CD4-positive, alpha-beta T cell (primary cell): ENCODE measurements around the gene MON2. TPM values are rescaled to one million over a fixed set of nuclear protein-coding genes. Genes with fewer than 3 reads are reported as not detected.

Experiments
- ATAC-seq: fragments of 200-7000 bp; cut with Tn5 transposase; one replicate; pipeline ENCODE4 v1.10.0; 2022; ENCODE audit warnings: mild to moderate bottlenecking; ENCODE audit not compliant: poor library complexity
- CTCF ChIA-PET: fragments of 350-600 bp; sonication (Branson Sonifier 250); formaldehyde crosslinking; loops from one replicate; lab custom pipeline; 2021; ENCODE audit warnings: antibody characterized with exemption, inconsistent platforms; lab: Charles Lee
- POLR2A ChIA-PET: fragments of 350-600 bp; sonication (Branson Sonifier 250); formaldehyde crosslinking; loops from one replicate; lab custom pipeline; 2021; ENCODE audit warnings: antibody characterized with exemption, inconsistent platforms; lab: Charles Lee
- DNase-seq, 14 experiments: peaks; one replicate each; pipeline ENCODE4 v3.0.0-alpha.2; 2013 to 2020; ENCODE audit warnings: mixed read lengths in 2 of 14
- H3K27ac ChIP-seq, 2 donors: one replicate each; pipeline versions ENCODE4 v1.5.1 to v1.7.0; 2013; ENCODE audit warnings: low read length in 2 of 2, low read depth in 1 of 2, mild to moderate bottlenecking in 1 of 2
- H3K27me3 ChIP-seq, 2 experiments: 1 replicate in 1 of 2; 2 replicates in 1 of 2; pipeline versions ENCODE4 v1.6.1 to v1.7.0; 2013; ENCODE audit warnings: low read length in 2 of 2, control low read depth in 1 of 2, mild to moderate bottlenecking in 1 of 2, moderate library complexity in 1 of 2; ENCODE audit not compliant: insufficient read depth in 2 of 2, control insufficient read depth in 1 of 2
- H3K36me3 ChIP-seq: one replicate; pipeline ENCODE4 v1.6.1; 2013; ENCODE audit warnings: low read length, control low read depth; ENCODE audit not compliant: insufficient read depth
- H3K4me1 ChIP-seq: one replicate; pipeline ENCODE4 v1.6.1; 2013; ENCODE audit warnings: low read length, control low read depth; ENCODE audit not compliant: insufficient read depth
- H3K4me3 ChIP-seq: one replicate; pipeline ENCODE4 v1.5.1; 2013; ENCODE audit warnings: mild to moderate bottlenecking, low read length, moderate library complexity
- H3K9me3 ChIP-seq, 2 experiments: 1 replicate in 1 of 2; 2 replicates in 1 of 2; pipeline versions ENCODE4 v1.6.1 to v1.7.0; 2013; ENCODE audit warnings: low read length in 2 of 2, mild to moderate bottlenecking in 2 of 2, control low read depth in 1 of 2, moderate library complexity in 1 of 2; ENCODE audit not compliant: control insufficient read depth in 1 of 2, insufficient read depth in 1 of 2
- H3K27ac Mint-ChIP-seq: one replicate; pipeline ENCODE4 v1.8.0; 2020; ENCODE audit warnings: mixed read lengths
- H3K27me3 Mint-ChIP-seq: one replicate; pipeline ENCODE4 v1.8.0; 2021; ENCODE audit warnings: mixed read lengths
- H3K36me3 Mint-ChIP-seq: one replicate; pipeline ENCODE4 v1.8.0; 2021; ENCODE audit warnings: low read depth, mixed read lengths
- H3K4me1 Mint-ChIP-seq: one replicate; pipeline ENCODE4 v1.8.0; 2021; ENCODE audit warnings: low read depth, mixed read lengths
- H3K4me3 Mint-ChIP-seq: one replicate; pipeline ENCODE4 v1.8.0; 2020; ENCODE audit warnings: mild to moderate bottlenecking, mixed read lengths
- H3K9me3 Mint-ChIP-seq: one replicate; pipeline ENCODE4 v1.8.0; 2020; ENCODE audit warnings: mixed read lengths
- intact Hi-C, 2 experiments: fragments of 100-400 bp; cut with DNase I in 1 of 2; cut with micrococcal nuclease in 1 of 2; formaldehyde crosslinking; loops; one replicate each; pipeline versions ENCODE4 v1.15.1 to v1.9.0; 2023 to 2025; cut with DNase I, micrococcal nuclease
- total RNA-seq, 174 experiments: library from RNA in 2 of 174; stranded (reverse) in 2 of 174; gene quantifications; one replicate each; pipeline ENCODE4 v1.2.3 and lab custom pipeline; 2021 to 2026
- TF ChIP-seq, protein P1 (sequence below): fragments of 200-600 bp; IDR thresholded peaks from one replicate; pipeline ENCODE4 v1.8.0; 2022; ENCODE audit warnings: antibody characterized with exemption, mild to moderate bottlenecking

Gene MON2
- total RNA-seq, 2 experiments from 2014 or later: 51.8 to 52.6 TPM

DNA sequence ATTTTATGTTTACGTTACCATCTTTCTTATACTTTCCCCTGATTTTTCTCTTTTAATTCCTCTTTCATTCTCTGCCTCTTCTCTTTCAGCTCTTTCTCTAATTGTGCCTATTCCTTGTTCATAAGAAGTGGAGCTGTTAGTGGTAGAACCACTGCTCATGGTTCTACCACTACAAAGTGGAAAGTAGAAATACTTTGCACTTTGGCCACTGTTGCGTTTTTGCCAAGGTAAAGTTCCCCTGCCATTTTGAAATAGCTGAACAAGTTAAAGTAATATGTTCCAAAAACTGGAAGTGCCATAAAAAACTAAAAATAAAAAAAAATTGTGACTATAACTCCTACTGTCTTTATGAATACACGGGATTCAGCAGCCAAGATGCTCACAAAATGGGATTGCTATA lies 130.6 kb downstream of the MON2 start:
- DNase-seq (no peak), ATAC-seq (no peak)
- peaks cover 3% of the 10 kb centered on the region for H3K36me3 ChIP-seq
- peaks cover 5% of the 10 kb centered on the region for H3K4me1 ChIP-seq
- no peaks in the 10 kb centered on the region for H3K9me3 Mint-ChIP-seq
- H3K27me3 ChIP-seq: no peaks in the 10 kb centered on the region
- no peak overlapping the region for H3K4me3 ChIP-seq
- ChIA-PET POLR2A (no interaction called here), CTCF (no interaction called here)
- H3K27ac Mint-ChIP-seq: no peak overlapping the region
- H3K4me3 Mint-ChIP-seq: no peak overlapping the region
- no peak overlapping the region for H3K27ac ChIP-seq
- peaks cover 5% of the 10 kb centered on the region for H3K4me1 Mint-ChIP-seq
- peaks cover 5% of the 10 kb centered on the region for H3K36me3 Mint-ChIP-seq
- intact Hi-C loops: loop anchor here in 1 of 2 experiments (5.0 kb wide), 1 partner anchor 340 kb away; no protein-coding TSS in a partner anchor
- TF ChIP-seq, protein P1, sequence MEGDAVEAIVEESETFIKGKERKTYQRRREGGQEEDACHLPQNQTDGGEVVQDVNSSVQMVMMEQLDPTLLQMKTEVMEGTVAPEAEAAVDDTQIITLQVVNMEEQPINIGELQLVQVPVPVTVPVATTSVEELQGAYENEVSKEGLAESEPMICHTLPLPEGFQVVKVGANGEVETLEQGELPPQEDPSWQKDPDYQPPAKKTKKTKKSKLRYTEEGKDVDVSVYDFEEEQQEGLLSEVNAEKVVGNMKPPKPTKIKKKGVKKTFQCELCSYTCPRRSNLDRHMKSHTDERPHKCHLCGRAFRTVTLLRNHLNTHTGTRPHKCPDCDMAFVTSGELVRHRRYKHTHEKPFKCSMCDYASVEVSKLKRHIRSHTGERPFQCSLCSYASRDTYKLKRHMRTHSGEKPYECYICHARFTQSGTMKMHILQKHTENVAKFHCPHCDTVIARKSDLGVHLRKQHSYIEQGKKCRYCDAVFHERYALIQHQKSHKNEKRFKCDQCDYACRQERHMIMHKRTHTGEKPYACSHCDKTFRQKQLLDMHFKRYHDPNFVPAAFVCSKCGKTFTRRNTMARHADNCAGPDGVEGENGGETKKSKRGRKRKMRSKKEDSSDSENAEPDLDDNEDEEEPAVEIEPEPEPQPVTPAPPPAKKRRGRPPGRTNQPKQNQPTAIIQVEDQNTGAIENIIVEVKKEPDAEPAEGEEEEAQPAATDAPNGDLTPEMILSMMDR: no peak
- H3K27me3 Mint-ChIP-seq: no peaks in the 10 kb centered on the region
- H3K9me3 ChIP-seq: no peaks in the 10 kb centered on the region

GRCh38 chr12:62598846-62599245 lies 132.2 kb downstream of the MON2 start:
- Histone ChIP-seq H3K27ac (no peak overlapping the region), H3K9me3 (no peaks in the 10 kb centered on the region), H3K27me3 (no peaks in the 10 kb centered on the region), H3K4me3 (no peak overlapping the region), H3K36me3 (no peaks in the 10 kb centered on the region), H3K4me1 (peaks cover 7% of the 10 kb centered on the region)
- CTCF ChIA-PET: no interaction called here
- Mint-ChIP-seq H3K9me3 (no peaks in the 10 kb centered on the region), H3K27ac (no peak overlapping the region), H3K27me3 (no peaks in the 10 kb centered on the region), H3K4me3 (no peak overlapping the region), H3K36me3 (peaks cover 12% of the 10 kb centered on the region), H3K4me1 (peaks cover 9% of the 10 kb centered on the region)
- TF ChIP-seq, protein P1: no peak
- no peak for DNase-seq
- POLR2A ChIA-PET: interaction anchor here (0.6 kb wide), 1 partner anchor 340 kb away, joined by 3 read pairs; no protein-coding TSS in a partner anchor
- intact Hi-C loops: loop anchor here in 1 of 2 experiments (5.0 kb wide), 1 partner anchor 342 kb away; no protein-coding TSS in a partner anchor
- no peak for ATAC-seq

DNA sequence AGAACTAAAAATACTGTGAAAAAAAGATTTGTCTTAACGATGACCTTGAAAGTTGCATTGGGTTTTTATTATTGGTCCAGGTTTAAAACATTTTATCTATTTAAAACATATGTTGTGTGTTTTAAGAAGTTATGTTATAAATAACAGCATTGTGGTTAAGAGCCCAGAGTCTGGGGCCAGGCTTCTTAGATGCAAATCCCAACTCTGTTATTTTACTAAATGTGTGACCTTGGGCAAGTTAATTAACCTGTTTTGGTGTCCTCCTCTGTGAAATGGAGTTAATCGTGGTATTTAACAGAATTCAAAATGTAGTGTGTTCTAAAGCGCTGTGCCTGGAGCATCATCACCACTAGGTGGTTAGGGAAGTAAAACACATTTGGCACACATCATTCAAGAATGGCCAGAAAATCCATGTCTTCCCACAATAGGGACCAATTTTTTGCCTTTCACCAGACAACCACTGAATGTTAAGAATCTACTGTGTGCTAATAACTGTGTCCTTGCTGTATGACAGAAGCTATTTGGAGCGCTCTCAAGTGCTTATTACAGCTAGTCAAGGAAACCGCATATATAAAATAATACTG lies 133.3 kb downstream of the MON2 start:
- ChIA-PET POLR2A (no interaction called here), CTCF (no interaction called here)
- no peak overlapping the region for H3K4me3 Mint-ChIP-seq
- TF ChIP-seq, protein P1: no peak
- intact Hi-C loops: loop anchor here (5.0 kb wide), 3 partner anchors 133 to 343 kb away; partner anchors contain the start of gene MON2 (in 2 of the 2)
- DNase-seq: peak in 1 of 14 experiments; percentile 10
- no peak overlapping the region for H3K27ac Mint-ChIP-seq
- peaks cover 19% of the 10 kb centered on the region for H3K36me3 Mint-ChIP-seq
- no peaks in the 10 kb centered on the region for H3K27me3 Mint-ChIP-seq
- H3K27ac ChIP-seq: no peak overlapping the region
- ATAC-seq: no peak
- peaks cover 20% of the 10 kb centered on the region for H3K4me1 Mint-ChIP-seq
- no peak overlapping the region for H3K4me3 ChIP-seq
- no peaks in the 10 kb centered on the region for H3K27me3 ChIP-seq
- H3K9me3 ChIP-seq: no peaks in the 10 kb centered on the region
- H3K4me1 ChIP-seq: peaks cover 10% of the 10 kb centered on the region
- no peaks in the 10 kb centered on the region for H3K9me3 Mint-ChIP-seq
- H3K36me3 ChIP-seq: no peaks in the 10 kb centered on the region
